AG04450 (cell line): ENCODE results near the gene ZSCAN23. TPM values are rescaled to one million over a fixed set of nuclear protein-coding genes. Genes with fewer than 3 reads are reported as not detected.

ENCODE experiments used
- CTCF ChIA-PET: fragments of 300-600, 350-600 bp; formaldehyde crosslinking; extraction: SDS; loops from one replicate; lab custom pipeline; 2022; ENCODE audit warnings: antibody characterized with exemption, inconsistent platforms; lab: Charles Lee
- POLR2A ChIA-PET: fragments of 350-600 bp; formaldehyde crosslinking; extraction: SDS; loops from one replicate; lab custom pipeline; 2021; ENCODE audit warnings: antibody characterized with exemption, inconsistent platforms; lab: Yijun Ruan, JAX
- DNase-seq: peaks from one replicate; pipeline ENCODE4 v3.0.0-alpha.2; 2011; ENCODE audit warnings: low read depth, low spot score
- H3K27ac ChIP-seq: one replicate; pipeline ENCODE4 v1.5.1; 2012; ENCODE audit warnings: low read depth, low read length, control low read depth
- H3K27me3 ChIP-seq: one replicate; pipeline ENCODE4 v1.6.0; 2012; ENCODE audit warnings: low read length; ENCODE audit not compliant: control insufficient read depth, insufficient read depth
- H3K4me3 ChIP-seq: 2 replicates; pipeline ENCODE4 v1.5.1; 2011; ENCODE audit warnings: mild to moderate bottlenecking, low read depth, low read length, control low read depth
- H3K9me3 ChIP-seq: 2 replicates; pipeline ENCODE4 v1.5.1; 2012; ENCODE audit warnings: low read length; ENCODE audit not compliant: control insufficient read depth, insufficient read depth
- CTCF ChIP-seq: IDR thresholded peaks from 2 replicates; pipeline ENCODE4 v1.5.1; 2011; ENCODE audit warnings: low read depth, low read length, control low read depth, inconsistent platforms
- polyA plus RNA-seq: library from polyadenylated mRNA; depleted of rRNA; stranded (reverse); fragments of >200 nt; gene quantifications from 2 replicates; pipeline ENCODE4 v1.2.3, GENCODE V29; 2011

Gene ZSCAN23
- polyA plus RNA-seq, 1 experiment: 4.6 TPM

GRCh38 chr6:28442586-28442985 is 705 bp downstream of the ZSCAN23 start:
- Histone ChIP-seq H3K27me3 (no peaks in the 10 kb centered on the region), H3K4me3 (peak overlapping the region; percentile 98), H3K27ac (no peak overlapping the region), H3K9me3 (no peaks in the 10 kb centered on the region; the same call in none of the 2 replicates)
- POLR2A ChIA-PET: interaction anchor here (1.0 kb wide), 1 partner anchor 301 kb away, joined by 3 read pairs; the partner anchor contains the start of gene ZKSCAN8
- TF ChIP-seq CTCF: no peak
- DNase-seq: no peak
- CTCF ChIA-PET: interaction anchor here (1.0 kb wide), 1 partner anchor 60 kb away, joined by 4 read pairs; no protein-coding TSS in a partner anchor

GRCh38 chr6:28436404-28436803 is 6.9 kb downstream of the ZSCAN23 start:
- no peak overlapping the region for H3K4me3 ChIP-seq
- H3K9me3 ChIP-seq: no peaks in the 10 kb centered on the region
- H3K27ac ChIP-seq: no peak overlapping the region
- CTCF ChIA-PET: no interaction called here
- no peak for DNase-seq
- TF ChIP-seq CTCF: no peak
- POLR2A ChIA-PET: no interaction called here
- no peaks in the 10 kb centered on the region for H3K27me3 ChIP-seq

- H3K27me3 ChIP-seq: no peaks in the 10 kb centered on the region
- CTCF ChIA-PET: interaction anchor here (0.6 kb wide), 1 partner anchor 297 kb away, joined by 4 read pairs; no protein-coding TSS in a partner anchor
- TF ChIP-seq CTCF: no peak
- POLR2A ChIA-PET: interaction anchor here (0.6 kb wide), 1 partner anchor 35 kb away, joined by 8 read pairs; no protein-coding TSS in a partner anchor
- DNase-seq: no peak
- H3K27ac ChIP-seq: no peak overlapping the region
- H3K9me3 ChIP-seq: no peaks in the 10 kb centered on the region
- no peak overlapping the region for H3K4me3 ChIP-seq
Observed at GRCh38 chr6:28433119-28433518, 10.2 kb downstream of the ZSCAN23 start.

GRCh38 chr6:28429781-28430180 is 13.5 kb downstream of the ZSCAN23 start:
- CTCF ChIA-PET: no interaction called here
- DNase-seq: no peak
- TF ChIP-seq CTCF: no peak
- H3K4me3 ChIP-seq: no peak overlapping the region
- POLR2A ChIA-PET: no interaction called here
- peaks cover 5% of the 10 kb centered on the region for H3K9me3 ChIP-seq
- no peak overlapping the region for H3K27ac ChIP-seq
- no peaks in the 10 kb centered on the region for H3K27me3 ChIP-seq

GRCh38 chr6:28425944-28426541 is 17.2 kb downstream of the ZSCAN23 start:
- no peak for TF ChIP-seq CTCF
- ChIA-PET CTCF (no interaction called here), POLR2A (no interaction called here)
- H3K27ac ChIP-seq: no peak overlapping the region
- no peak overlapping the region for H3K4me3 ChIP-seq
- H3K9me3 ChIP-seq: peaks cover 5% of the 10 kb centered on the region
- H3K27me3 ChIP-seq: no peaks in the 10 kb centered on the region
- no peak for DNase-seq
